ENCODE data around the gene OR5A1. TPM values are rescaled to one million over a fixed set of nuclear protein-coding genes. Genes with fewer than 3 reads are reported as not detected.

The OR5A1 gene
- total RNA-seq, 2 experiments from 2014 or later, result not detected

GRCh38 chr11:59401262-59401552 lies 35.1 kb upstream of the OR5A1 start:
- no peak for TF ChIP-seq CTCF (IDR thresholded peaks at IDR 0.05)
- intact Hi-C loops (cut with DNase I, micrococcal nuclease), result no loop called here

GRCh38 chr11:59403546-59403945 lies 32.7 kb upstream of the OR5A1 start:
- Mint-ChIP-seq H3K9me3 (peaks cover 7% of the 10 kb centered on the region), H3K27me3 (no peaks in the 10 kb centered on the region), H3K36me3 (ENCODE audit: low read depth) (no peaks in the 10 kb centered on the region), H3K4me1 (ENCODE audit: low read depth) (no peaks in the 10 kb centered on the region), H3K4me3 (no peak overlapping the region), H3K27ac (no peak overlapping the region)
- H3K27ac ChIP-seq (ENCODE audit: low read depth in 1 of 2, low read length in 2 of 2), result no peak overlapping the region
- no peaks in the 10 kb centered on the region for H3K4me1 ChIP-seq (ENCODE audit: insufficient read depth, low read length)
- intact Hi-C loops (cut with DNase I, micrococcal nuclease), result no loop called here
- DNase-seq, result no peak
- no peak overlapping the region for H3K4me3 ChIP-seq (ENCODE audit: low read length)
- no peaks in the 10 kb centered on the region for H3K27me3 ChIP-seq (ENCODE audit: control insufficient read depth in 1 of 2, insufficient read depth in 2 of 2, low read length in 2 of 2)
- no peak for TF ChIP-seq CTCF (IDR thresholded peaks at IDR 0.05)
- peaks cover 0 to 8% of the 10 kb centered on the region in 2 experiments for H3K9me3 ChIP-seq (ENCODE audit: control insufficient read depth in 1 of 2, insufficient read depth in 1 of 2, low read length in 2 of 2)
- H3K36me3 ChIP-seq (ENCODE audit: insufficient read depth, low read length), result no peaks in the 10 kb centered on the region
- POLR2A ChIA-PET, result no interaction called here
- ATAC-seq (ENCODE audit: poor library complexity), result no peak
- CTCF ChIA-PET, result no interaction called here

More at GRCh38 chr11:59401262-59401552, 35.1 kb upstream of the OR5A1 start:
- H3K4me1 Mint-ChIP-seq (ENCODE audit: low read depth), result no peaks in the 10 kb centered on the region
- no peaks in the 10 kb centered on the region for H3K27me3 ChIP-seq (ENCODE audit: control insufficient read depth in 1 of 2, insufficient read depth in 2 of 2, low read length in 2 of 2)
- no peaks in the 10 kb centered on the region for H3K36me3 ChIP-seq (ENCODE audit: insufficient read depth, low read length)
- H3K4me3 ChIP-seq (ENCODE audit: low read length), result no peak overlapping the region
- H3K27me3 Mint-ChIP-seq, result no peaks in the 10 kb centered on the region
- POLR2A ChIA-PET, result no interaction called here
- H3K4me1 ChIP-seq (ENCODE audit: insufficient read depth, low read length), result no peaks in the 10 kb centered on the region
- H3K27ac Mint-ChIP-seq, result no peak overlapping the region
- H3K27ac ChIP-seq (ENCODE audit: low read depth in 1 of 2, low read length in 2 of 2), result no peak overlapping the region
- H3K9me3 ChIP-seq (ENCODE audit: control insufficient read depth in 1 of 2, insufficient read depth in 1 of 2, low read length in 2 of 2), result peaks cover 0 to 8% of the 10 kb centered on the region in 2 experiments
- peaks cover 4% of the 10 kb centered on the region for H3K9me3 Mint-ChIP-seq
- ATAC-seq (ENCODE audit: poor library complexity), result no peak
- H3K36me3 Mint-ChIP-seq (ENCODE audit: low read depth), result no peaks in the 10 kb centered on the region
- CTCF ChIA-PET, result no interaction called here
- no peak overlapping the region for H3K4me3 Mint-ChIP-seq
- DNase-seq, result no peak

GRCh38 chr11:59413646-59414045 lies 22.6 kb upstream of the OR5A1 start:
- Mint-ChIP-seq H3K4me3 (no peak overlapping the region), H3K27ac (no peak overlapping the region), H3K4me1 (ENCODE audit: low read depth) (peaks cover 10% of the 10 kb centered on the region), H3K27me3 (peaks cover 32% of the 10 kb centered on the region), H3K36me3 (ENCODE audit: low read depth) (no peaks in the 10 kb centered on the region), H3K9me3 (peaks cover 3% of the 10 kb centered on the region)
- ATAC-seq (ENCODE audit: poor library complexity) (no peak), DNase-seq (no peak)
- intact Hi-C loops (cut with DNase I, micrococcal nuclease), result no loop called here
- ChIA-PET CTCF (no interaction called here), POLR2A (no interaction called here)
- Histone ChIP-seq H3K36me3 (ENCODE audit: insufficient read depth, low read length) (no peaks in the 10 kb centered on the region), H3K4me1 (ENCODE audit: insufficient read depth, low read length) (no peaks in the 10 kb centered on the region), H3K9me3 (ENCODE audit: control insufficient read depth in 1 of 2, insufficient read depth in 1 of 2, low read length in 2 of 2) (peaks cover 0 to 12% of the 10 kb centered on the region in 2 experiments), H3K4me3 (ENCODE audit: low read length) (no peak overlapping the region), H3K27me3 (ENCODE audit: control insufficient read depth in 1 of 2, insufficient read depth in 2 of 2, low read length in 2 of 2) (peaks cover 5 to 18% of the 10 kb centered on the region in 2 experiments), H3K27ac (ENCODE audit: low read depth in 1 of 2, low read length in 2 of 2) (no peak overlapping the region)
- TF ChIP-seq CTCF (IDR thresholded peaks at IDR 0.05), result no peak
